Prostate gland (tissue), 2 donors: Measurements from ENCODE around the gene ANO8. TPM values are rescaled to one million over a fixed set of nuclear protein-coding genes. Genes with fewer than 3 reads are reported as not detected.

ENCODE experiments used
- DNase-seq: peaks from one replicate; pipeline ENCODE4 v3.0.0-alpha.2; 2019; ENCODE audit warnings: low spot score
- H3K27ac ChIP-seq, 2 donors: fragments of 200-600 bp; sonication (generic); 2 replicates each; pipeline ENCODE4 v1.5.1; 2017 to 2019
- H3K27me3 ChIP-seq: fragments of 200-600 bp; sonication (generic); replicated peaks from 2 replicates; pipeline ENCODE4 v1.5.1; 2019; ENCODE audit not compliant: insufficient read depth
- H3K36me3 ChIP-seq, 2 donors: fragments of 200-600 bp; sonication (generic); 1 replicate in 1 of 2; 2 replicates in 1 of 2; pipeline versions ENCODE4 v1.5.1 to v1.8.1; 2017 to 2019
- H3K4me1 ChIP-seq: fragments of 200-600 bp; sonication (generic); replicated peaks from 2 replicates; pipeline ENCODE4 v1.5.1; 2019
- H3K4me3 ChIP-seq, 2 donors: fragments of 200-600 bp; sonication (generic); 2 replicates each; pipeline ENCODE4 v1.5.1; 2017 to 2019
- H3K9me3 ChIP-seq: fragments of 200-600 bp; sonication (generic); 2 replicates; pipeline ENCODE4 v1.5.1; 2017
- POLR2A ChIP-seq: fragments of 450-650 bp; IDR thresholded peaks from one replicate; pipeline ENCODE4 v1.6.1; 2016; ENCODE audit warnings: antibody characterized with exemption, mild to moderate bottlenecking
- POLR2AphosphoS5 ChIP-seq: sonication (generic); formaldehyde crosslinking; IDR thresholded peaks from one replicate; pipeline ENCODE4 v1.6.1; 2017; ENCODE audit warnings: antibody characterized with exemption
- WGBS: methylation state at CpG from one replicate; pipeline ENCODE4 v1.1.5; 2018; 5-methylcytosine and 5-hydroxymethylcytosine counted together
- intact Hi-C: fragments of 100-400 bp; cut with DNase I; formaldehyde crosslinking; loops from one replicate; pipeline ENCODE4 v1.14.2; 2022
- total RNA-seq, 2 donors: library from RNA; depleted of rRNA; stranded (reverse); fragments of >200 nt; gene quantifications; one replicate each; pipeline ENCODE4 v1.1.0, GENCODE V29; 2016
- TF ChIP-seq, protein P1 (sequence below), 4 experiments: fragments of 200-600 bp in 2 of 4; fragments of 450-650 bp in 2 of 4; sonication (generic) in 2 of 4; IDR thresholded peaks; 1 replicate in 3 of 4; 2 replicates in 1 of 4; pipeline ENCODE4 v1.5.1; 2016 to 2019; ENCODE audit warnings: antibody characterized with exemption in 4 of 4, mild to moderate bottlenecking in 2 of 4, moderate library complexity in 2 of 4

ANO8 gene
- total RNA-seq, 2 donors from 2014 or later: 9.8 to 10.1 TPM

DNA sequence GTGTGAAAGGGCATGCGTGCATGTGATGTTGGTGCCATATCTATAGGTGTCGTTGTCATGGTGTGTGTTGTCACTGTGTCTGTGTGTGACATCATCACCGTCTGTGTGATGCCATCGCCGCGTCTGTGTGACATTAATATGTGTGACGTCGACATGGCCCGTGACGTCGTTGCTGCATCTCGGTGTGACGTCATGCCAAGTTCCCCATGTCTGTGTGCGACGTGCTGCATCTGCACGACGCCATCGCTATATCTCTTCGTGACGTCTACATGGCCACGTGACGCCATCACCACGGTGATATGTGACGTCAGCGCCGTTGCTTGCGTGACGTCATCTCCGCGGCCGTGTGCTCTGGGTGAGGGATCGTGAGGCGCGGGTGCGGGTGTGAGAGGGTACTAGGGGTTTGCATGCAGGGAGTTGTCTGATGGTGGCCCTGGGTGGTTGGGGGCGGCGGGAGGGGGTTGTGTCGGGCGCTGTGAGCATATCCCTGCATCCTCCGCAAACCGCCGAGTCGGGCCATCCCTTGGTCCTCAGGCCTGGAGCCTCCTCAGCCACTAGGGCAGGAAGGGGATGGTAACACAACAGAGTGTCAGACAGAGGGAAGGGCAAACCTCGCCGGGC is 17.3 kb upstream of the ANO8 start:
- TF ChIP-seq, protein P1, sequence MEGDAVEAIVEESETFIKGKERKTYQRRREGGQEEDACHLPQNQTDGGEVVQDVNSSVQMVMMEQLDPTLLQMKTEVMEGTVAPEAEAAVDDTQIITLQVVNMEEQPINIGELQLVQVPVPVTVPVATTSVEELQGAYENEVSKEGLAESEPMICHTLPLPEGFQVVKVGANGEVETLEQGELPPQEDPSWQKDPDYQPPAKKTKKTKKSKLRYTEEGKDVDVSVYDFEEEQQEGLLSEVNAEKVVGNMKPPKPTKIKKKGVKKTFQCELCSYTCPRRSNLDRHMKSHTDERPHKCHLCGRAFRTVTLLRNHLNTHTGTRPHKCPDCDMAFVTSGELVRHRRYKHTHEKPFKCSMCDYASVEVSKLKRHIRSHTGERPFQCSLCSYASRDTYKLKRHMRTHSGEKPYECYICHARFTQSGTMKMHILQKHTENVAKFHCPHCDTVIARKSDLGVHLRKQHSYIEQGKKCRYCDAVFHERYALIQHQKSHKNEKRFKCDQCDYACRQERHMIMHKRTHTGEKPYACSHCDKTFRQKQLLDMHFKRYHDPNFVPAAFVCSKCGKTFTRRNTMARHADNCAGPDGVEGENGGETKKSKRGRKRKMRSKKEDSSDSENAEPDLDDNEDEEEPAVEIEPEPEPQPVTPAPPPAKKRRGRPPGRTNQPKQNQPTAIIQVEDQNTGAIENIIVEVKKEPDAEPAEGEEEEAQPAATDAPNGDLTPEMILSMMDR (IDR thresholded peaks at IDR 0.05): no peak
- TF ChIP-seq POLR2A: no peak
- no peak for TF ChIP-seq POLR2AphosphoS5
- Histone ChIP-seq H3K27me3 (no peaks in the 10 kb centered on the region), H3K4me1 (no peaks in the 10 kb centered on the region), H3K9me3 (no peaks in the 10 kb centered on the region), H3K27ac (no peak overlapping the region), H3K36me3 (no peaks in the 10 kb centered on the region), H3K4me3 (no peak overlapping the region)
- 92% methylated on average over 45 of the region's 45 CpGs for WGBS
- intact Hi-C loops: no loop called here
- DNase-seq: no peak

DNA sequence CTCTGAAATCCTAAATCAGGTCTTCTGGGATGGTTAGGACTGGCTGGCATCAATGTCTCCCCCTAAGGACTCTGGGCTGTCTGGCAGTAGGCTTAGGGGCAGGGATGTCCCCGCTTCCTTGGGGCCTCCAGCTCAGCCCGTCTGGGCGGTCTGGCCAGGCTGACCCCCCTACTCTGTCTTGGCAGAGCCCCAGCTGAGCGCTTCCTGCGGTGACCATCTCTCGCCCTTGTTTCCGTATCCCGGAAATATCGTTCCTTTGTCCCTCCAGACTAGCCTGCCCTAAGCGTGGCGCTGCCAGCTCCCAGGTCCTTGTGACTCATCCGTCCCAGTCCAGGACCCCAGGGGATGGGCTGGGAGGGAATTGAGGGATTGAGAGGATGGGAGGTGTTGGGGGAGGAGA is 14.0 kb upstream of the ANO8 start:
- WGBS: 1% methylated on average over 12 of the region's 12 CpGs

DNA sequence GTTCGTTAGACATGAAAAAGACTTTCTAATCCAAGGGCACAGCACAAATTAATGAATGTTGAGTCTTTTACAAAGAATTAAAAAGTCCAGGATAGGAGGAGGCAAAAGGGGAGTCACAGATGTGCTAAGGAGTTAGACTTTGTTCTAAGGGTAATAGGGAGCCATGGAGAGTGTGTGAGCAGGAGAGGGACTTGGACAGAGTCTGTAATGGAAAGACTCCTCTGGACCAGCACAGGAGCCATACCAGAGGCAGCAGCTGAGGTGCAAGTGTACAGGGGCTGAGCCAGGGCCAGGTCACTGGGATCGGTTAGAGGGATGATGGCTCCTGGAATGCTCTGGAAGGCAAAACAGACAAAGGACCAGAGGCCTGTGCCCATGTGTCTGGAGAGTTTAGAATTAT is 13.2 kb upstream of the ANO8 start:
- intact Hi-C loops: loop anchor here (2.0 to 5.0 kb wide), 2 partner anchors 37 to 119 kb away; no protein-coding TSS in a partner anchor
- no peaks in the 10 kb centered on the region for H3K4me1 ChIP-seq
- H3K4me3 ChIP-seq: no peak overlapping the region
- WGBS: 77% methylated on average over 2 of the region's 2 CpGs
- H3K9me3 ChIP-seq: no peaks in the 10 kb centered on the region
- H3K27me3 ChIP-seq: no peaks in the 10 kb centered on the region
- no peak for DNase-seq
- no peaks in the 10 kb centered on the region for H3K36me3 ChIP-seq
- H3K27ac ChIP-seq: no peak overlapping the region
- TF ChIP-seq POLR2A: no peak
- TF ChIP-seq, protein P1 (IDR thresholded peaks at IDR 0.05): no peak
- no peak for TF ChIP-seq POLR2AphosphoS5

More for the DNA sequence above, 14.0 kb upstream of the ANO8 start:
- TF ChIP-seq, protein P1 (IDR thresholded peaks at IDR 0.05): no peak
- TF ChIP-seq POLR2A (no peak), POLR2AphosphoS5 (no peak)
- H3K9me3 ChIP-seq: no peaks in the 10 kb centered on the region
- no peak overlapping the region for H3K27ac ChIP-seq
- H3K27me3 ChIP-seq: no peaks in the 10 kb centered on the region
- intact Hi-C loops: loop anchor here (5.0 kb wide), 1 partner anchor 119 kb away; no protein-coding TSS in a partner anchor
- no peak overlapping the region for H3K4me3 ChIP-seq
- H3K36me3 ChIP-seq: no peaks in the 10 kb centered on the region
- no peak for DNase-seq
- no peaks in the 10 kb centered on the region for H3K4me1 ChIP-seq

DNA sequence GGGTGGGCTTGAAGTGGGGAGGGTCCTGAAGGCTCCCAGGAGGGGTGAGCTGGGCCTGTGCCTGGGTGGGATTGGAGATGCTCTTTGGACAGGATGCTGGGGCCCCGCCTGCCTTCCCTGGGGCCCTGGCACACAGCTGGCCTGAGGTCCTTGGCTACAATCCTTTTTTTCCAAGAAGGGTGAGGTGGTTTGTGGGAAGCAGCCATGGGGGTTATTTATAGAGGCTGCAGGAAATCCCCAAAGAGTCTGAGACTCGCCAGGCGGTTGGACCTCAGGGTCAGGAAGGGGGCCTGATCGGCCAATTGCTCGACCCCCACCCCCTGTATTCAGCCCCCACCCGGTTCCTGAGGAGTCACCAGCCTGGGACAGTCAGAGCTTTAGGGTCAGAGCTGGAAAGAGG is 12.7 kb upstream of the ANO8 start:
- no peak overlapping the region for H3K4me3 ChIP-seq
- no peaks in the 10 kb centered on the region for H3K9me3 ChIP-seq
- 34% methylated on average over 6 of the region's 6 CpGs for WGBS
- TF ChIP-seq, protein P1 (IDR thresholded peaks at IDR 0.05): no peak
- TF ChIP-seq POLR2A (no peak), POLR2AphosphoS5 (no peak)
- intact Hi-C loops: loop anchor here (2.0 to 5.0 kb wide), 2 partner anchors 37 to 120 kb away; no protein-coding TSS in a partner anchor
- no peaks in the 10 kb centered on the region for H3K36me3 ChIP-seq
- no peaks in the 10 kb centered on the region for H3K4me1 ChIP-seq
- no peaks in the 10 kb centered on the region for H3K27me3 ChIP-seq
- H3K27ac ChIP-seq: no peak overlapping the region
- no peak for DNase-seq

DNA sequence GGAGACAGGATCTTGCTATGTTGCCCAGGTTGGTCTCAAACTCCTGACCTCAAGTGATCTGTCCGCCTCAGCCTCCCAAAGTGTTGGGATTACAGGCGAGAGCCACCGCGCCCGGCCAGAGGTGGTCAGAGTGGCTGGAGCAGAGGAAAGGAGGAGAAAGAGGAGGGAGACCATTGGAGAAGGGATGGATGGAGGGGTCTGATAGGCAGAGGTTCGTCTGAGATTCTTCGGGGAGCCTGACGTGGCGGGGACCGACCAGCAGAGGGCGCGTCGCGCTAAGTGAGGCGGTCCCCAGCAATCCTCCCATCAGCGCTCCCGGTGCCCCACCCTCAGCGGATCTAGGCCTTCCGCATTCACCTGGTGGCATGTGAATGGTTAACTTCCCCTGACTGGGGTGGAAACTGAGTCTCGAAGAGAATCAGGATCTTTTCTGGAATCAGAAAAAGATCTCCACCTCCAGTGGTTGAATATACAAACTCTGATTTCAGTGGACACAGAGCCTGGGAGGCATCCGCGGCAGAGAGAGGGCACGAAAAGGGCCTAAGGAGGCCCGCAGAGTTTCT is 11.5 kb upstream of the ANO8 start:
- no peaks in the 10 kb centered on the region for H3K36me3 ChIP-seq
- no peaks in the 10 kb centered on the region for H3K9me3 ChIP-seq
- H3K27ac ChIP-seq: no peak overlapping the region
- 19% methylated on average over 24 of the region's 24 CpGs for whole genome bisulfite sequencing
- no peaks in the 10 kb centered on the region for H3K4me1 ChIP-seq
- peak; percentile 13 for TF ChIP-seq POLR2AphosphoS5
- TF ChIP-seq, protein P1 (IDR thresholded peaks at IDR 0.05): peak; percentile 83 to 92 (median 90)
- no peak for TF ChIP-seq POLR2A
- intact Hi-C loops: loop anchor here (2.0 to 5.0 kb wide), 2 partner anchors 39 to 121 kb away; no protein-coding TSS in a partner anchor
- DNase-seq: peak; percentile 60
- H3K4me3 ChIP-seq: no peak overlapping the region
- no peaks in the 10 kb centered on the region for H3K27me3 ChIP-seq
